Myocyte (in vitro differentiated cells): ENCODE measurements around the gene STYX. TPM values are rescaled to one million over a fixed set of nuclear protein-coding genes. Genes with fewer than 3 reads are reported as not detected.

ENCODE experiments used
- DNase-seq: peaks from one replicate; pipeline ENCODE4 v3.0.0-alpha.2; 2012; ENCODE audit warnings: low read depth
- total RNA-seq: library from RNA; depleted of rRNA; stranded (reverse); fragments of >200 nt; gene quantifications from 2 replicates; pipeline ENCODE4 v1.2.3, GENCODE V29; 2014

The STYX gene
- total RNA-seq, 1 donor from 2014 or later = 21.1 TPM

GRCh38 chr14:52783206-52783605 lies 53.2 kb downstream of the STYX start:
- no peak for DNase-seq

- no peak for DNase-seq
These were observed 56.9 kb downstream of the STYX start for GRCh38 chr14:52786887-52787286.

GRCh38 chr14:52789118-52789517 lies 59.2 kb downstream of the STYX start:
- no peak for DNase-seq

GRCh38 chr14:52790011-52790755 lies 60.2 kb downstream of the STYX start:
- no peak for DNase-seq

GRCh38 chr14:52790756-52791222 lies 60.8 kb downstream of the STYX start:
- DNase-seq = no peak

- peak; percentile 87 for DNase-seq
These were observed 61.5 kb downstream of the STYX start, which contains the start of gene GNPNAT1 for GRCh38 chr14:52791223-52792096. TSS of gene GNPNAT1 (minus strand) at chr14:52791607. CDS start at chr14:52784650, 6,957 bp downstream.

GRCh38 chr14:52792097-52792415 lies 62.1 kb downstream of the STYX start:
- DNase-seq = no peak

- DNase-seq = no peak
These were observed 63.1 kb downstream of the STYX start for GRCh38 chr14:52793061-52793460.

- peak; percentile 12 for DNase-seq
These were observed 67.7 kb downstream of the STYX start for GRCh38 chr14:52797653-52798052.

- DNase-seq = no peak
These were observed 68.9 kb downstream of the STYX start for GRCh38 chr14:52798826-52799225.

GRCh38 chr14:52801014-52801712 lies 71.2 kb downstream of the STYX start:
- peak; percentile 36 for DNase-seq

GRCh38 chr14:52802597-52802996 lies 72.6 kb downstream of the STYX start:
- DNase-seq = no peak

- no peak for DNase-seq
These were observed 76.1 kb downstream of the STYX start for GRCh38 chr14:52806115-52806514.

- DNase-seq = no peak
These were observed 78.1 kb downstream of the STYX start for GRCh38 chr14:52808101-52808500.

- no peak for DNase-seq
These were observed 91.9 kb downstream of the STYX start for GRCh38 chr14:52821805-52822250.

- no peak for DNase-seq
These were observed 94.5 kb downstream of the STYX start for GRCh38 chr14:52824462-52824861.

Other genes with a start within 250 kb of the STYX start
- 6.7 and 7.6 TPM in 2 replicates for gene TXNDC16, start 177.7 kb upstream of the STYX start, total RNA-seq
- gene GPR137C, start 177.3 kb upstream of the STYX start, total RNA-seq = 1.2 and 1.6 TPM in 2 replicates
- gene ERO1A, start 34.6 kb upstream of the STYX start, total RNA-seq = 32.8 and 47.8 TPM in 2 replicates
- 180 and 265 TPM in 2 replicates for gene PSMC6, start 23.0 kb upstream of the STYX start, total RNA-seq
- 16.5 and 18.5 TPM in 2 replicates for gene GNPNAT1, start 61.4 kb downstream of the STYX start, total RNA-seq
- 109 and 153 TPM in 2 replicates for gene FERMT2, start 220.9 kb downstream of the STYX start, total RNA-seq